Endothelial cell of umbilical vein (primary cell): Measurements from ENCODE around the gene GADL1. TPM values are rescaled to one million over a fixed set of nuclear protein-coding genes. Genes with fewer than 3 reads are reported as not detected.

Experiments
- BruUV-seq: library from RNA; stranded (reverse); fragments of 400-500 nt; replicated peaks from 2 replicates; lab custom pipeline; 2021; lab: Mats Ljungman, UMichigan
- CTCF ChIA-PET: fragments of 300-600, 350-600 bp; sonication (Branson Sonifier 250); formaldehyde crosslinking; loops from one replicate; lab custom pipeline; 2021; ENCODE audit warnings: antibody characterized with exemption, inconsistent platforms; lab: Charles Lee
- POLR2A ChIA-PET: fragments of 300-600, 350-600 bp; sonication (Branson Sonifier 250); formaldehyde crosslinking; loops from one replicate; lab custom pipeline; 2021; ENCODE audit warnings: antibody characterized with exemption, inconsistent platforms; lab: Charles Lee
- DNase-seq: peaks from one replicate; pipeline ENCODE4 v3.0.0-alpha.2; 2011; ENCODE audit warnings: low read depth, low spot score
- FAIRE-seq: peaks from 2 replicates; lab custom pipeline; 2011; peaks lifted over from hg19 to GRCh38; lab: Jason Lieb, UNC
- H2AFZ ChIP-seq: 2 replicates; pipeline ENCODE4 v1.6.0; 2012; ENCODE audit warnings: low read depth, low read length, control low read depth, inconsistent platforms
- H3K27ac ChIP-seq: 2 replicates; pipeline ENCODE4 v1.5.1; 2011; ENCODE audit warnings: low read depth, mild to moderate bottlenecking, control low read depth, low read length, moderate library complexity; ENCODE audit not compliant: insufficient read depth
- H3K27me3 ChIP-seq, 2 experiments: 2 replicates each; pipeline versions ENCODE4 v1.6.0 to v1.6.1; 2011; ENCODE audit warnings: low read length in 2 of 2, mixed read lengths in 1 of 2; ENCODE audit not compliant: control insufficient read depth in 2 of 2, insufficient read depth in 2 of 2
- H3K36me3 ChIP-seq, 2 experiments: 2 replicates in 1 of 2; 3 replicates in 1 of 2; pipeline ENCODE4 v1.5.1; 2011; ENCODE audit warnings: low read length in 2 of 2, mild to moderate bottlenecking in 1 of 2, moderate library complexity in 1 of 2; ENCODE audit not compliant: control insufficient read depth in 2 of 2, insufficient read depth in 2 of 2; ENCODE audit errors: extremely low read depth in 1 of 2
- H3K4me1 ChIP-seq: 3 replicates; pipeline ENCODE4 v1.5.1; 2011; ENCODE audit warnings: mild to moderate bottlenecking, low read length; ENCODE audit not compliant: control insufficient read depth, insufficient read depth; ENCODE audit errors: extremely low read depth
- H3K4me2 ChIP-seq: 2 replicates; pipeline ENCODE4 v1.6.1; 2011; ENCODE audit warnings: low read length, control low read depth, mixed read lengths; ENCODE audit not compliant: insufficient read depth
- H3K4me3 ChIP-seq, 3 experiments: fragments of 200-600 bp in 1 of 3; sonication (generic), shearing (Covaris generic) in 1 of 3; replicated peaks in 1 of 3; 2 replicates each; pipeline ENCODE4 v1.5.1; 2011 to 2016; ENCODE audit warnings: control low read depth in 3 of 3, low read length in 3 of 3, mild to moderate bottlenecking in 2 of 3, inconsistent platforms in 1 of 3, low read depth in 1 of 3, moderate library complexity in 1 of 3; ENCODE audit not compliant: insufficient read depth in 1 of 3
- H3K79me2 ChIP-seq: 2 replicates; pipeline ENCODE4 v1.6.0; 2012; ENCODE audit warnings: low read length, inconsistent platforms; ENCODE audit not compliant: control insufficient read depth, insufficient read depth
- H3K9ac ChIP-seq: replicated peaks from 2 replicates; pipeline ENCODE3; 2011; ENCODE audit warnings: low read length, control low read depth; ENCODE audit not compliant: insufficient read depth; ENCODE audit errors: extremely low read depth
- H3K9me1 ChIP-seq: replicated peaks from 3 replicates; pipeline ENCODE4 v1.6.0; 2011; ENCODE audit warnings: mild to moderate bottlenecking, low read length; ENCODE audit not compliant: control insufficient read depth, insufficient read depth; ENCODE audit errors: extremely low read depth
- H3K9me3 ChIP-seq: replicated peaks from 2 replicates; pipeline ENCODE4 v1.5.1; 2012; ENCODE audit warnings: low read length, inconsistent platforms; ENCODE audit not compliant: control insufficient read depth, insufficient read depth
- H4K20me1 ChIP-seq: replicated peaks from 2 replicates; pipeline ENCODE3; 2011; ENCODE audit warnings: mild to moderate bottlenecking, low read length; ENCODE audit not compliant: control insufficient read depth, insufficient read depth; ENCODE audit errors: extremely low read depth
- EZH2 ChIP-seq: IDR thresholded peaks from 2 replicates; pipeline ENCODE4 v1.6.1; 2012; ENCODE audit warnings: borderline replicate concordance, low read depth, mild to moderate bottlenecking, moderate library complexity, low read length, inconsistent platforms; ENCODE audit not compliant: severe bottlenecking
- FOS ChIP-seq: IDR thresholded peaks from 2 replicates; pipeline ENCODE4 v1.6.1; 2011; ENCODE audit warnings: mild to moderate bottlenecking, low read length, moderate library complexity, borderline replicate concordance; ENCODE audit not compliant: insufficient read depth
- GATA2 ChIP-seq: IDR thresholded peaks from 2 replicates; pipeline ENCODE4 v1.7.0; 2011; ENCODE audit warnings: low read depth, mild to moderate bottlenecking, moderate library complexity, mixed read lengths, low read length; ENCODE audit not compliant: insufficient read length, insufficient read depth
- JUN ChIP-seq: IDR thresholded peaks from 2 replicates; pipeline ENCODE4 v1.6.1; 2011; ENCODE audit warnings: borderline replicate concordance, low read depth; ENCODE audit not compliant: insufficient read length, insufficient read depth
- MAX ChIP-seq: IDR thresholded peaks from 2 replicates; pipeline ENCODE4 v1.6.1; 2011; ENCODE audit not compliant: insufficient read depth, insufficient read length
- MYC ChIP-seq: IDR thresholded peaks from one replicate; pipeline ENCODE4 v1.6.1; 2011; ENCODE audit warnings: mild to moderate bottlenecking, low read depth, low read length
- POLR2A ChIP-seq: IDR thresholded peaks from 2 replicates; pipeline ENCODE4 v1.6.1; 2012; ENCODE audit warnings: low read depth, mild to moderate bottlenecking, control low read depth, low read length
- POLR2AphosphoS5 ChIP-seq: IDR thresholded peaks from 2 replicates; pipeline ENCODE4 v1.6.1; 2012; ENCODE audit warnings: low read depth, mild to moderate bottlenecking, control low read depth, low read length, moderate library complexity; ENCODE audit not compliant: insufficient read depth
- dilution Hi-C: fragments of 300-500 bp; cut with MboI; formaldehyde crosslinking; loops from one replicate; pipeline ENCODE4 v1.15.0; 2019; ENCODE audit warnings: low sequenced_read_pairs; ENCODE audit not compliant: extremely low pct_ligation_motif_present
- intact Hi-C: fragments of 100-400 bp; cut with micrococcal nuclease; formaldehyde crosslinking; loops from one replicate; pipeline ENCODE4 v1.10.0; 2022
- polyA plus RNA-seq, 4 experiments: library from polyadenylated mRNA; depleted of rRNA in 3 of 4; stranded (reverse) in 3 of 4; unstranded in 1 of 4; fragments of >200 nt; gene quantifications; 2 replicates each; pipeline versions ENCODE4 v1.2.1 to v1.2.3, GENCODE V29; 2011 to 2012; ENCODE audit warnings: missing spikeins in 1 of 4
- total RNA-seq: library from RNA; stranded (reverse); gene quantifications from 2 replicates; pipeline ENCODE4 v1.2.3, GENCODE V29; 2021
- TF ChIP-seq, protein P1 (sequence below), 2 donors: IDR thresholded peaks; 1 replicate in 1 of 2; 2 replicates in 1 of 2; pipeline ENCODE4 v1.5.1; 2011; ENCODE audit warnings: low read length in 2 of 2, mild to moderate bottlenecking in 2 of 2, moderate library complexity in 2 of 2, control low read depth in 1 of 2, inconsistent platforms in 1 of 2, low read depth in 1 of 2; ENCODE audit not compliant: insufficient read depth in 1 of 2; ENCODE audit errors: extremely low read depth in 1 of 2

GADL1 gene
- total and polyA plus RNA-seq, 2 donors (not counting 3 experiments of a cell fraction or from before 2014, with no cell fraction given) = not detected

DNA sequence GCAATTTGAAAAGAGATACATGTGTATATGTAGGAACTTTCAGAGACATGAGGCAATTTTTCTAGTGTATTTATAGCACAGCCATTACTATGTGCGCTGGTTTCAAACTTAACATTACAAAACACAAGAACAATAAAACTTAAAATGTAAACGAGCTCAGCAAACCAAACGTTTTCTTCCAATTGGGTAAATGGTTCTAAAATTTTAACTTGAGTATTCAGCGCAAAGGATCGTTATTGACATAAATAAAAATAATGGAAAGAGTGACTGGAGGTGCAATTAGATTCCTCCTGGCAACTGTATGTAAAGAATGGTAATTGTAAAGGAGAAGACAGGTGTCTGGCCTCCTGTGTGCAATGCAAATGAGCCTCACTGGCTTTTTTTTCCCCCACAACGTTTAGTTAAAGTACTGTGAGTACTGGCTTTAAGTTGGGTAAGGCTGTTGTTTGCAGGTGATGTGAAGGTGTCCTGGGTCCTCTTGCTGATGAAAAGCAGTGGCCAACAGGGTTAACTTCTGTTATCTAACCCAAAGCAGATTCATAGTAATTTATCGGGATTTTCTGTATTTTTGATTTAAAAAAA is 14.1 kb upstream of the GADL1 start:
- POLR2A ChIA-PET = no interaction called here

More for the DNA sequence above, 14.1 kb upstream of the GADL1 start:
- Histone ChIP-seq H3K4me3 (no peak overlapping the region), H3K4me2 (no peak overlapping the region), H4K20me1 (no peaks in the 10 kb centered on the region), H3K9me1 (no peaks in the 10 kb centered on the region), H3K4me1 (no peaks in the 10 kb centered on the region), H3K9me3 (no peaks in the 10 kb centered on the region), H3K27ac (no peak overlapping the region), H3K9ac (no peak overlapping the region), H3K36me3 (no peaks in the 10 kb centered on the region), H3K27me3 (peaks cover 7 to 8% of the 10 kb centered on the region in 2 experiments), H3K79me2 (no peaks in the 10 kb centered on the region), H2AFZ (no peak overlapping the region)
- intact Hi-C loops (no loop called here), dilution Hi-C loops (no loop called here)
- no TSS peak for BruUV-seq
- CTCF ChIA-PET = no interaction called here
- DNase-seq = no peak
- TF ChIP-seq, protein P1, sequence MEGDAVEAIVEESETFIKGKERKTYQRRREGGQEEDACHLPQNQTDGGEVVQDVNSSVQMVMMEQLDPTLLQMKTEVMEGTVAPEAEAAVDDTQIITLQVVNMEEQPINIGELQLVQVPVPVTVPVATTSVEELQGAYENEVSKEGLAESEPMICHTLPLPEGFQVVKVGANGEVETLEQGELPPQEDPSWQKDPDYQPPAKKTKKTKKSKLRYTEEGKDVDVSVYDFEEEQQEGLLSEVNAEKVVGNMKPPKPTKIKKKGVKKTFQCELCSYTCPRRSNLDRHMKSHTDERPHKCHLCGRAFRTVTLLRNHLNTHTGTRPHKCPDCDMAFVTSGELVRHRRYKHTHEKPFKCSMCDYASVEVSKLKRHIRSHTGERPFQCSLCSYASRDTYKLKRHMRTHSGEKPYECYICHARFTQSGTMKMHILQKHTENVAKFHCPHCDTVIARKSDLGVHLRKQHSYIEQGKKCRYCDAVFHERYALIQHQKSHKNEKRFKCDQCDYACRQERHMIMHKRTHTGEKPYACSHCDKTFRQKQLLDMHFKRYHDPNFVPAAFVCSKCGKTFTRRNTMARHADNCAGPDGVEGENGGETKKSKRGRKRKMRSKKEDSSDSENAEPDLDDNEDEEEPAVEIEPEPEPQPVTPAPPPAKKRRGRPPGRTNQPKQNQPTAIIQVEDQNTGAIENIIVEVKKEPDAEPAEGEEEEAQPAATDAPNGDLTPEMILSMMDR (IDR thresholded peaks at IDR 0.05; ENCODE audit: extremely low read depth in 1 of 2, insufficient read depth in 1 of 2, low read depth in 1 of 2, low read length in 2 of 2) = no peak
- TF ChIP-seq FOS = no peak
- no peak for TF ChIP-seq JUN
- TF ChIP-seq GATA2 = no peak
- no peak for TF ChIP-seq MYC
- no peak for TF ChIP-seq POLR2AphosphoS5
- TF ChIP-seq POLR2A = no peak
- TF ChIP-seq EZH2 = no peak
- no peak for TF ChIP-seq MAX
- FAIRE-seq = no peak
